Activated CD4-positive, alpha-beta T cell treated with anti-CD3 and anti-CD28 coated beads for 36 hours (primary cell): ENCODE measurements around the gene RAB3C. TPM values are rescaled to one million over a fixed set of nuclear protein-coding genes. Genes with fewer than 3 reads are reported as not detected.

Experiments used
- ATAC-seq: fragments of 200-7000 bp; cut with Tn5 transposase; one replicate; pipeline ENCODE4 v1.10.0; 2021; ENCODE audit warnings: mild to moderate bottlenecking, moderate library complexity
- CTCF ChIA-PET: fragments of 350-600 bp; sonication (Branson Sonifier 250); formaldehyde crosslinking; loops from one replicate; lab custom pipeline; 2021; ENCODE audit warnings: antibody characterized with exemption; lab: Charles Lee
- POLR2A ChIA-PET: fragments of 350-600 bp; sonication (Branson Sonifier 250); formaldehyde crosslinking; loops from one replicate; lab custom pipeline; 2021; ENCODE audit warnings: antibody characterized with exemption, inconsistent platforms; lab: Charles Lee
- DNase-seq: peaks from one replicate; pipeline ENCODE4 v3.0.0-alpha.2; 2020
- H3K27ac Mint-ChIP-seq: one replicate; pipeline ENCODE4 v1.8.0; 2021; ENCODE audit warnings: mixed read lengths
- H3K27me3 Mint-ChIP-seq: one replicate; pipeline ENCODE4 v1.8.0; 2021; ENCODE audit warnings: mixed read lengths
- H3K36me3 Mint-ChIP-seq: one replicate; pipeline ENCODE4 v1.8.0; 2021; ENCODE audit warnings: low read depth, mixed read lengths
- H3K4me1 Mint-ChIP-seq: one replicate; pipeline ENCODE4 v1.8.0; 2021; ENCODE audit warnings: mixed read lengths
- H3K4me3 Mint-ChIP-seq: one replicate; pipeline ENCODE4 v1.8.0; 2021; ENCODE audit warnings: mild to moderate bottlenecking, moderate library complexity, mixed read lengths
- H3K9me3 Mint-ChIP-seq: one replicate; pipeline ENCODE4 v1.8.0; 2021; ENCODE audit warnings: low read depth, mixed read lengths
- intact Hi-C, 2 experiments: fragments of 100-400 bp; cut with DNase I in 1 of 2; cut with micrococcal nuclease in 1 of 2; formaldehyde crosslinking; loops; one replicate each; pipeline versions ENCODE4 v1.14.2 to v1.15.1; 2022 to 2024; cut with DNase I, micrococcal nuclease
- total RNA-seq, 2 experiments: library from RNA; stranded (reverse); gene quantifications; one replicate each; pipeline ENCODE4 v1.2.3, GENCODE V29; 2021

The RAB3C gene
- total RNA-seq, 2 experiments from 2014 or later = not detected

DNA sequence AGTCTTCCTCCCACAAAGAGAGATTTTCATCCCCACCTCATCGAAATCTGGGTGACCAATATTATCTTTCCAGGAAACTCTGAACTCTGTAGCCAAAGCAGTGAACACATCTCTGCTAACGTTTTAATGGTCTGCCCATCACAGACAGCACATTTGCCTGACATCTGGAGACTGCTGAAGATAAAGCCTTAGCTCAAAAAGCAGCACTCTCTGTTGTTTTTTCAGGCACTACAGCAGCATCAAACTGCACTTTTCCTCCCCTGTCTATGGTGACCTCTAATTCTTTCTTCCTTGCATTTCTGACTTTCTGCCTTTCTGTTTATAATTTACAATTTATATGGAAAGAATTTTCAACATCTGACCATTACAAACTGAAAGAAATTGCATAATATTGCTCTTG lies 66.8 kb downstream of the RAB3C start:
- Mint-ChIP-seq H3K27me3 (peaks cover 5% of the 10 kb centered on the region), H3K4me3 (no peak overlapping the region), H3K36me3 (no peaks in the 10 kb centered on the region), H3K27ac (no peak overlapping the region), H3K4me1 (no peaks in the 10 kb centered on the region), H3K9me3 (no peaks in the 10 kb centered on the region)
- DNase-seq (no peak), ATAC-seq (no peak)
- CTCF ChIA-PET = no interaction called here
- intact Hi-C loops = no loop called here
- POLR2A ChIA-PET = no interaction called here

DNA sequence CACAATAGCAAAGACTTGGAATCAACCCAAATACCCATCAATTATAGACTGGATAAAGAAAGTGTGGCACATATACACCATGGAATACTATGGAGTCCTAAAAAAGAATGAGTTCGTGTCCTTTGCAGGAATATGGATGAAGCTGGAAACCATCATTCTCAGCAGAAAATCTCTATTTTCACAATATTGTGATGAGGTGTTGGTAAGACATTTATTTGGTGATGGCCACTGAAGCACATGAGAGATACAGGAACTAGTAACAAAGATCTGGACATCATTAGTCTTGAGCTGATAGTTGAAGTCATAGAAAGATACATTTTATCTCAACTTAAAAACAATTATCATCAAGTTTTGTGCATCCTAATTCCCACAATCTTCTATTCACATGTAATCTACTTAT lies 70.6 kb downstream of the RAB3C start:
- no peak for DNase-seq
- ChIA-PET CTCF (no interaction called here), POLR2A (no interaction called here)
- intact Hi-C loops = no loop called here
- no peaks in the 10 kb centered on the region for H3K36me3 Mint-ChIP-seq
- no peaks in the 10 kb centered on the region for H3K4me1 Mint-ChIP-seq
- ATAC-seq = no peak
- H3K4me3 Mint-ChIP-seq = no peak overlapping the region
- no peaks in the 10 kb centered on the region for H3K9me3 Mint-ChIP-seq
- no peak overlapping the region for H3K27ac Mint-ChIP-seq
- H3K27me3 Mint-ChIP-seq = peaks cover 6% of the 10 kb centered on the region

DNA sequence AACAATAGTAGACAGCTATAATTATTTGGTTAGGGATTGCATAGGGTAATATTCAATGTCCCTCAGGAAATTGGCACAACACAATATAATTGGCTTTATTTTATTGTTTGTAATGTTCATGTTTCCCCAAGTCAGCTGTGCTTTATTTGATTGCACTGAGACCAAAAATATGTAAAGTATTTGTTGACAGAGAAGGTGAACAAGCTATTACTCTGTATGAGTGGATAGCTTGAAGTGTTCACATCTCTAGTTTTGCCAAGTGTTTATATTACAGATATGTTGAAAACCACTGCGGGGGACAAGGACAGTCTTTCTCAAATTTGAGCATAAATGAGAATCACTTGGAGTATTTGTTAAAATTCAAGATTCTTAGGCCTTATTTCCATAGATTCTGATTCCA lies 83.3 kb downstream of the RAB3C start:
- H3K4me3 Mint-ChIP-seq = no peak overlapping the region
- no peaks in the 10 kb centered on the region for H3K36me3 Mint-ChIP-seq
- no peak for DNase-seq
- no peak for ATAC-seq
- no peak overlapping the region for H3K27ac Mint-ChIP-seq
- ChIA-PET POLR2A (interaction anchor here (0.7 kb wide), 1 partner anchor 72 kb away, joined by 3 read pairs; no protein-coding TSS in a partner anchor), CTCF (interaction anchor here (1.2 kb wide), 1 partner anchor 45 kb away, joined by 5 read pairs; no protein-coding TSS in a partner anchor)
- no peaks in the 10 kb centered on the region for H3K9me3 Mint-ChIP-seq
- intact Hi-C loops = no loop called here
- H3K27me3 Mint-ChIP-seq = no peaks in the 10 kb centered on the region
- no peaks in the 10 kb centered on the region for H3K4me1 Mint-ChIP-seq

DNA sequence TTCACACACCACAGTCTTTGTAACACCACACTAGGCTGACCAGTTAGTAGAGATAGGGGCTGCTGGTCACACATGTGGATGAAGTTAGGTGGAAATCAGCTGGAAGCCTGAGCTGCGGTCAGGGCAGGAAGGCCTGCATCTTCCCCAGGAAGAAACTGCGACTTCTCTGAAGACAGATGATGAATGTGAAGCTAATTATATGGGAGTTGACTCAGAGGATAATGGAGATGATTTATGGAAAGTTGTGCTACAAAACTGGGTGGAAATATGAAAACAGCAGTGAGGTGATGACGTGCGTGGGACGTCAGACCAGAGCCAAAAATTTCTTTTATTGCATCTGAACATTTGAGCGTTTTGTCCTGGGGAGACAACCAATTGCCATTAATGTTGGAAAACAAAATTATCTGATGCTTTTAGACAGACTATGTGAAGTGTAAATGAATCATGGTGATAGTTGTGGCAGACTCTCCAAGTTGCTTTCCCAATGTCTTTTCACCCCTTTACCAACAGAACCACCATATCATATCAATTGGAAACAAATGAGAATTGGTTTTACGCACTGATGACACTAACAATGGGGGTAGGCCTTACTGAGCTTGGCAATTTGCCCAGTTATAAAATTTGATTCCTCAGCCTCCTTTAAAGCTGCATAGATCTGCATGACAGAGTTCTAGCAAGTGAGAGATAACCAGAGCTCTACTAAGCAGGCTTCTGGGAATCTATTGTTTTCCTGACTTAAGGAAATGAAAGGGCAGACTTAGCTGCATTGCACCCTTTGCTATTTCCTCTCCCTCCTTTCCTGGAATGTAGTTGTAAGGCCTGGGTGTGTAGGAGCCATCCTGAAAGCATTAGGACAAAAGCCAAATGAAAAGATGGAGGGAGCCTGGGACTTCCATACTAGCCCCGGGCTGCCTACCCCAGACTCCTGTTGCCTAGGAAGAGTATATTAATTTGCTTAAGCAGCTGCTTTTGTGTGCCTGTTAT lies 84.0 kb downstream of the RAB3C start:
- H3K27ac Mint-ChIP-seq = no peak overlapping the region
- no peaks in the 10 kb centered on the region for H3K4me1 Mint-ChIP-seq
- ChIA-PET CTCF (interaction anchor here (0.5 to 1.2 kb wide), 2 partner anchors 45 to 785 kb away, joined by 3 to 5 read pairs; no protein-coding TSS in a partner anchor), POLR2A (interaction anchor here (0.7 kb wide), 1 partner anchor 73 kb away, joined by 3 read pairs; no protein-coding TSS in a partner anchor)
- H3K4me3 Mint-ChIP-seq = no peak overlapping the region
- DNase-seq (no peak), ATAC-seq (no peak)
- H3K36me3 Mint-ChIP-seq = no peaks in the 10 kb centered on the region
- no peaks in the 10 kb centered on the region for H3K27me3 Mint-ChIP-seq
- H3K9me3 Mint-ChIP-seq = no peaks in the 10 kb centered on the region
- intact Hi-C loops = no loop called here

DNA sequence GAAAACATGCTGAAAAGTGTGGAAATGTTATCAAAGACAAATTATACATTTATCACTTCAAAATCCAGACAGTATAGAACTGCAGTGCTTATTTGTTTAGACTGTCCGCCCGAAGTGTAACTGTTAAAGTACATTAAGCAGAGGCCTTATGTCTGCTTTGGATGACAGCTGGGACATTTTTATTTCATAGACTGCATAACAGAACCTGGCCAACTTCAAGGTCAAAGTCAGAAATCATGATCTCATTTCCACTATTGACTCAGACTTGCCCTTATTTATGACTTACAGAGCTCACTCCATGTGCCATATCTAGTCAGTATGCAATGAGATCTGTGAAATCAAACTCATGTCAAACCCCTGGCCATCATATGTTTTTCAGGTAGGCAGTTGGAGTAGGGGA lies 87.7 kb downstream of the RAB3C start:
- H3K9me3 Mint-ChIP-seq = no peaks in the 10 kb centered on the region
- ATAC-seq (no peak), DNase-seq (no peak)
- H3K27ac Mint-ChIP-seq = no peak overlapping the region
- H3K4me3 Mint-ChIP-seq = no peak overlapping the region
- POLR2A ChIA-PET = no interaction called here
- no peaks in the 10 kb centered on the region for H3K36me3 Mint-ChIP-seq
- CTCF ChIA-PET = no interaction called here
- peaks cover 4% of the 10 kb centered on the region for H3K27me3 Mint-ChIP-seq
- intact Hi-C loops = no loop called here
- no peaks in the 10 kb centered on the region for H3K4me1 Mint-ChIP-seq

DNA sequence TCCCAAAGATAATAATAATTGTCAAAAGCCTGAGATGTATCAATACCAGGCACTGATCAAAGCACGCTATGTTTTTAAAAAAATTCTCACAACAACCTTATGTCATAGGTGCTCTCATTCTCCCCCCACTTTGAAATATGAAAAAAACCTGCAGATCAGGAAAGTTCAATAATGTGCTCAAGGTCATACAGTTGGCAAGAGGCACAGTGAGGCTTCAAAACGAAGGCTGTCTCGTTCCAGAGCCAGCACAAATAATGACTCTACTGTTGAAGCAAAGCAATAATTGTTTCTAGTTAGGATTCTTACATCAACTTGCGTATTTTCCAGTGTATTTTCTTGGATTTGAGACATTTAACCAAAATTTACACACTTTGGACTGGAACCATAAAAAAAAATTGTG lies 88.3 kb downstream of the RAB3C start:
- peaks cover 4% of the 10 kb centered on the region for H3K27me3 Mint-ChIP-seq
- CTCF ChIA-PET = no interaction called here
- H3K4me1 Mint-ChIP-seq = no peaks in the 10 kb centered on the region
- no peak overlapping the region for H3K4me3 Mint-ChIP-seq
- POLR2A ChIA-PET = no interaction called here
- DNase-seq = no peak
- H3K9me3 Mint-ChIP-seq = no peaks in the 10 kb centered on the region
- intact Hi-C loops = no loop called here
- no peaks in the 10 kb centered on the region for H3K36me3 Mint-ChIP-seq
- no peak overlapping the region for H3K27ac Mint-ChIP-seq
- ATAC-seq = no peak

DNA sequence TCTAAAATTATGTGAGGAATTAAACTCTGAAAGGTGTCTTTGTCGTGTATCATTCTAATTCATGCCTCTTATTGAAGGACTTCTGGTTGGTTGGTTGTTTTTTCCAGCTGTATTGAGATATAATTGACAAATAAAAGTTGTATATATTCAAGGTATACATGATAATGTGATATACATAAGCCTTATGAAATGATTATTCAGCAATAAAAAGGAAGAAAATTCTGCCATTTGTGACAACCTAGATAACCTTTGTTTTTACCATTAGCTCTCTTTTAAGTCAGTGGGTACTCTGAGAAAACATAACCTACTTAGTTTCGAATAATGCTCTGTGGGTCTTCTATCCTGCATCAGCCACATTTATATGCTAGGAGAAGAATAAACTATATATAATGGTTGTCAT lies 89.6 kb downstream of the RAB3C start:
- DNase-seq (no peak), ATAC-seq (no peak)
- H3K4me3 Mint-ChIP-seq = no peak overlapping the region
- peaks cover 8% of the 10 kb centered on the region for H3K27me3 Mint-ChIP-seq
- POLR2A ChIA-PET = no interaction called here
- CTCF ChIA-PET = no interaction called here
- no peaks in the 10 kb centered on the region for H3K4me1 Mint-ChIP-seq
- intact Hi-C loops = no loop called here
- H3K36me3 Mint-ChIP-seq = no peaks in the 10 kb centered on the region
- H3K27ac Mint-ChIP-seq = no peak overlapping the region
- no peaks in the 10 kb centered on the region for H3K9me3 Mint-ChIP-seq

DNA sequence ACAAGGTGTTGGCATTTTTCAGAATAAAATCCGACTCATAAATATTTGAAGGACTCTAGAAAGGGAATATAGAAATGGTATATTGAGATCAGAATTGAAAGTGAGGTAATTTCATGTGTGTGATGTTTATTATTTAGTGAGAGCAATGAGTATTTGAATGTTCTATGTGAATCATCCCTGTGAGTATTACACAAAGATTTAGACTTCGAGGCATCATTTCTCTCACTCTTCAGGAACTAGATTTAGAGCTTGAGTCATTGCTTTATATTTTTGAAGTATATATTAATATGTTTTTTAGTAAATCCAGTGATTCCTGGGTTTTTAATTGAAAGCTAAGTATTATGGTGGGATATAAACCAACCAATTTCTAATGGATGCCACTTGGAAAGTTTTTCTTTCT lies 91.2 kb downstream of the RAB3C start:
- H3K36me3 Mint-ChIP-seq = no peaks in the 10 kb centered on the region
- no peak overlapping the region for H3K27ac Mint-ChIP-seq
- H3K27me3 Mint-ChIP-seq = peaks cover 10% of the 10 kb centered on the region
- no peak overlapping the region for H3K4me3 Mint-ChIP-seq
- H3K4me1 Mint-ChIP-seq = no peaks in the 10 kb centered on the region
- H3K9me3 Mint-ChIP-seq = no peaks in the 10 kb centered on the region
- ATAC-seq (no peak), DNase-seq (no peak)
- intact Hi-C loops = no loop called here
- CTCF ChIA-PET = interaction anchor here (0.9 kb wide), 1 partner anchor 109 kb away, joined by 3 read pairs; no protein-coding TSS in a partner anchor
- POLR2A ChIA-PET = no interaction called here

DNA sequence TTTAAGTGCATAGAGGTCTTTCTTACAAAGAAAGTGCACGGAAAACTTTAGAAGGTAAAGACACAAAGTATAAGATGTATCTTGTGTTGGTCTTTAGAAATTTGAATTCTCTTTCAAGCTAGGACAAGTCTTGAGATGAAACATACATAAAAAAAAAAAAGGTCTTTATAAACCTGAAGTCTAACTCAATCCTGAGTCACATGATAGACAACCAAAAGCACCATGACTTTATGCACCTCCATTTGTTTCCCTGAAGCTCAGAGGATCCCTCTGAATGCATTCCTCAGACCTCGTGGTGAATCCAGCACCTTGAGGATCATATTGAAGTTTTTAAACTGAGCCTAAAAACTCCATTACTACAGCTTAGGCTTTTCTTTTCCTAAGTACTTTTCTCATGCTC lies 91.8 kb downstream of the RAB3C start:
- DNase-seq (no peak), ATAC-seq (no peak)
- CTCF ChIA-PET = interaction anchor here (0.9 kb wide), 1 partner anchor 108 kb away, joined by 3 read pairs; no protein-coding TSS in a partner anchor
- intact Hi-C loops = no loop called here
- POLR2A ChIA-PET = no interaction called here
- H3K27ac Mint-ChIP-seq = no peak overlapping the region
- no peaks in the 10 kb centered on the region for H3K9me3 Mint-ChIP-seq
- H3K4me1 Mint-ChIP-seq = no peaks in the 10 kb centered on the region
- no peak overlapping the region for H3K4me3 Mint-ChIP-seq
- peaks cover 10% of the 10 kb centered on the region for H3K27me3 Mint-ChIP-seq
- H3K36me3 Mint-ChIP-seq = no peaks in the 10 kb centered on the region

DNA sequence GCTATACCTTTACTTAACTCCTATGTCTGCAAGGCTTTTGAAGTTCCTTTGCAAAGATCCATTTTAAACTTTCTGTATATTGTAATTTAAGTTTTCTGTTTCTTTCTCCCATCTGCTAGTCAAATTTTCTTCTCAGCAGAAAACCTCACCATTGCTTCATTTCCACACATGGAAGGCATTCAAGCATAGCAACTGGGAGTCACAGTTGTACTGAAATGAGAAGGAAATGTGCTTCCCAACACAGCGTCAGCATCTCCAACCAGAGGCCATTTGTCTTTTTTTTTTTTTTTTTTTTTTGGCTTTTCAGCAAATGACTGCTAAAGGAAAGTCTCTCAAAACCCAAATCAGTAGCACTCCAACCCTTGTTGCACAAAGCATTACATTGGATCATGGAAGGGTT lies 92.5 kb downstream of the RAB3C start:
- Mint-ChIP-seq H3K27ac (no peak overlapping the region), H3K4me1 (no peaks in the 10 kb centered on the region), H3K36me3 (no peaks in the 10 kb centered on the region), H3K9me3 (no peaks in the 10 kb centered on the region), H3K4me3 (no peak overlapping the region), H3K27me3 (peaks cover 10% of the 10 kb centered on the region)
- intact Hi-C loops = no loop called here
- ChIA-PET CTCF (no interaction called here), POLR2A (no interaction called here)
- ATAC-seq (no peak), DNase-seq (no peak)

DNA sequence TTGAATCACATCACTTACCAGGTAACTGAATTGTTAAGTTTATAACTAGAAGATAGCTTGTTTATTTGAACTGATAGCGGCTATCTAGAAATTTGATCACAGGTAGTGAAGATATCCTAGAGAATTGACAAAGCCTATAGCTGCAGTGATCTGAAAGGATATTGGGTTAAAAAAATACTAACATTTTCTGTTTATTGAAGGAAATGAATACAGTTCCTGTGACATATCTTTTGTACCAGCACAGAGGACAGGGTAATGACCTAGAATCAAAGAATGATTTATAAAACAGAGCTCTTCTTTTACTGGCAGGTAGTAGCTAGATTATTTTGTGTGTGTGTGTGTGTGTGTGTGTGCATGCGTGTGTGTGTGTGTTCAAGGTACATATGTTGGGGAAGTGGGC lies 94.8 kb downstream of the RAB3C start:
- ATAC-seq (no peak), DNase-seq (no peak)
- Mint-ChIP-seq H3K27ac (no peak overlapping the region), H3K4me3 (no peak overlapping the region), H3K9me3 (no peaks in the 10 kb centered on the region), H3K4me1 (peaks cover 4% of the 10 kb centered on the region), H3K27me3 (peaks cover 8% of the 10 kb centered on the region), H3K36me3 (no peaks in the 10 kb centered on the region)
- ChIA-PET POLR2A (no interaction called here), CTCF (interaction anchor here (0.9 kb wide), 1 partner anchor 194 kb away, joined by 3 read pairs; no protein-coding TSS in a partner anchor)
- intact Hi-C loops = no loop called here

DNA sequence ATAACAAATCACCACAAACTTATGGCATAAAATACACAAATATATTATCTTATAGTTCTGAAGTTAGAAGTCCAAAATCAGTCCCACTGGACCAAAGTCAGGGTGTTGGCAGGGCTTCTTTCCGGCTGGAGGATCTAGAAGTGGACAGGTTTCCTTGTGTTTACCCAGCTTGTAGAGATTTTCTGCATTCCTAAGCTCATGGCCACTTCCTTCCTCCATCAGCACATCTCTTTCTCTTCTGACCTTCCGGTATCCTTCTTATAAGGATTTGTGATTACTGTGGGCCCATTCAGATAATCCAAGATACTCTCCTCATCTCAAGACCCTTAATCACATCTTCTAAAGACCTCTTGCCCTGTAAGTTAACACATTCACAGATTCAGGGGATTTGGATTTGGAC lies 97.6 kb downstream of the RAB3C start:
- Mint-ChIP-seq H3K4me3 (no peak overlapping the region), H3K9me3 (no peaks in the 10 kb centered on the region), H3K27me3 (peaks cover 6% of the 10 kb centered on the region), H3K36me3 (no peaks in the 10 kb centered on the region), H3K27ac (no peak overlapping the region), H3K4me1 (peaks cover 4% of the 10 kb centered on the region)
- no peak for ATAC-seq
- ChIA-PET POLR2A (no interaction called here), CTCF (no interaction called here)
- intact Hi-C loops = no loop called here
- no peak for DNase-seq
